ENCODE data around the gene ASCC3.

The ASCC3 gene

GRCh38 chr6:100484474-100484873 is 396.7 kb downstream of the ASCC3 start:
- no peak for DNase-seq

- DNase-seq: no peak
These were observed 398.4 kb downstream of the ASCC3 start for GRCh38 chr6:100482698-100483097.

- no peak for DNase-seq
These were observed 401.7 kb downstream of the ASCC3 start for GRCh38 chr6:100479179-100480035.

GRCh38 chr6:100475554-100476320 is 405.4 kb downstream of the ASCC3 start:
- DNase-seq: no peak

- DNase-seq: no peak
These were observed 407.9 kb downstream of the ASCC3 start for GRCh38 chr6:100473182-100473581.

- DNase-seq: no peak
These were observed 408.5 kb downstream of the ASCC3 start for GRCh38 chr6:100472674-100473073.

DNA sequence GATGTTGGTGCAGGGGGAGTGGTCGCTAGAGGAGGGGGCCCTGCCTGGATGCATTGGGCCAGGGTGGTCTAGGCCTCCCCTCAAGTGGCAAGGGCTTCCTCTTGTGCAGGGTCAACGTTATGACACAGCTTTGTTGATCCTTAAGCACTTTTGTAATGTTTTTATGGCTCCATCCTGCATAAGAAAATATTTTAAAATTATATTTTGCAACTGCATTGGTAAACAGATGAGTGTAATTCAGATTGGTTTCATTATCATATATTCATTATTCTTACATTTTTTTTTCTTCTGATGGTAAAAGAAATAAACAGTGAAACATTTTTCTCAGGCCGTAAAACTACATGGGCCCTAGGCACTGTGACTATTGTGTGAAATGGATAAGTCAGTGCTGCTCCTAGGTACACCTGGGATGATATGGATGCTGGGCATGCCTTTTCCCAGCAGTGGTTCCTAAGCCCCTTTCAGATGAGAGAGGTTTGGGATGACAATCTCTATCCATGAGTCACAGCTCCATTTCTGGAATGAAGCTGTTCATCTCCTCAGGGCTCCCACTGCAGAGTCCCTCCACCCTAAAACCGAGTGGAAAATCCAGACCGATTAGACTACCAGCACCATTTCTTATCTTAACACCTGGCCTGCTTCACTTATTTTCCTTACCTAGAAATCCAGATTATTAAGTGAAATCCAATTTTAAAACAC is 410.6 kb downstream of the ASCC3 start:
- no peak for DNase-seq

DNA sequence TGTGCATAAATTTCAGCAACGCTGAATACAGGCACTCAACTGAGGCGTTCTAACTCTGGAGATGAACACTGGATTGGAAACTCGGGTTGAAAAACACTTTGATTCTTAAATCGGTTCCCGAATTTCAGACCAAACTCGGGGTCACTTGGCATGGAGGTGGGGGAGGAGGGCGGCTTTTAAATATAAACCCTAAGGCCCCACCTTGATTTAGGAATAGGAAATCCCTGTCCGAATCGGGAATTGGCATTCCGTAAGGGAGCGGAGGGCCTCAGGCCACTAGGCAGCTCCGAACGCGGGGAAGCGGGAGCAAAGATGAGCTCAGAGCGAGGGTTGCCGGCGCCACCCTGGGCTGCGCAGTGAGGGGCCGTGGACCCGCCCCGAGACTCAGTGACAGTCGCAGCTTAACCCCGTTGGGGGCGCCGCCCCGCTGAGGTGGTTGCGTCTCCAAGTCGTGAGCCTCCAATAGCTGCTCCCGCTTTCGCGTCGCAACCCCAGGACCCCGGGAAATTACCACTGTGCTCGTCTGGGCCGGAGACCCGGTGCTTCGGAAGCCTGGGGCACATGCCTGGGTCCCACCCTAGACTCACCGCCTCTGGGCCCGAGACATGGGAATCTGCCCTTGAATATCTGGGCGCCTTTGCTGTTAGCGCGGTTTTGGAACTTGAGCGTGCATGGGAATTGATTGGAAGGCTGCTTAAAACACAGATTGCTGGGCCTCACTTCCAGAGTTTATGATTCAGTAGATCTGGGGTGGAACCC is 411.8 kb downstream of the ASCC3 start:
- DNase-seq: no peak

DNA sequence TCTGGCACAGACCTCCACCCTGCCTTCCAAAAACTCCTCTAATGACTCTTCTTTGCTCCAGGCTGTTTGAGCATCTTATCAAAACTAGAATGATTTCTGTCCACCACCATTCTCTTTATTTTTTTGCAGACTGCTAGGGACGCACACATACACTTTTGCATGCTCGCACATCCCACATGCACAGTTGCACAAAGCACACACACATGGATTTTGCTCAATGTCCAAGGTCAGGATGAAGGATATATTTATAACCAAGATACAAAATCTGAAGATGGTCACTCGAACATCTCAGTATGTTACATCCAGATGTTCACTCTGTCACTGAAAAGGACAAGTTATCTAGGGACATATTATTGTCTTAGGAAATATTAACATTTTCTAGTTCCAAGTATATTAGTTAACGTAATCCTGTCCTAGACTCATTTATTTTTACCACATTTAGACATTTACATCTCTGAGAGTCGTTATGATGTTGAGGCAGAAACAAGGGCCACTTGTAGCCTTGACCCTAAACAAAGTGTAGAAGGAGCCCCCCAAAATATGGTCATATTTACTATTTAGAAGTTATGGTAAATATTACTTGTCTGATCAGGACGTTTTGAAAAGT is 413.0 kb downstream of the ASCC3 start:
- DNase-seq: no peak

DNA sequence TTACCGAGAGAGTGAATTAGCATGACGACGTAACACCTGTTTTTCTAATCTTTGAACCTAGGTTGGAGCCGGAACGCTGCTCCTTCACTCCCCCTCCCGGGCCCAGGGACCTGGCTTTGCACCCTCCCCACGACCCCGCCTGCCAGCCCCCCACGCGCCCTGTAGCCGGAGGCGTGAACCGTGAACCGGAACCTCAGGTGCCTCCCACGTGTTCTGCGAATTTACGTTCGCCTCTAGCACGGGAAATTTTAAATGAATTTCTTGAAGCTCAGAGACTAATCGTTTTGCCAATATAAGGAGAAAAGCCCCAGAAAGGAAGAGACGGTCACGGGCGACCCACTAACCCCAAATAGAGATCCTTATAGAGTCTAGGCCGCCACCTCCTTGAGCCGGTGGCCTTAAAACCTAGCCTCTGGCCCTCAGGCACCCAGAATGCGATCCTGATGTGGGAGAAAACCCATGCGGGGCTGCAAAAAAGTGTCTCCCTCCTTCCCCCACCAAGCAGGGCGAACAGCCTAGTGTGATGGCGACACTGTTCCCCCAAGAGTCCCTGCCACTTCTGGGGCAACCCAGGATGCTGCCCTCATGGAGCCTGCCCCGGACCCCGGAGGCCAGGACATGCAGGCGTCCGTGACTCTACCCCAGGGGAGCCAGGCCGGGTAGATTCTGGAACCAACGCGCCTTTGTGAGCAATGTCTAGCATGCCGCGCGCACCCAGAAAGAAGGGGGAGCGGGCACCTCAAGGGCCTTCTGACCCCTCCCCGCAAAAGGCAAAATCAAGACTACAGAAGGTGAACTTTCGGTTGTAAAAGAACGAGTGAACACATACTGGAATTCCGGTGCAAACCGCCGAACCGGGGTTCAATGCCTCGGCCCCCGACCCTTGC is 413.8 kb downstream of the ASCC3 start:
- DNase-seq: no peak

GRCh38 chr6:100466410-100467128 is 414.6 kb downstream of the ASCC3 start:
- DNase-seq: no peak

DNA sequence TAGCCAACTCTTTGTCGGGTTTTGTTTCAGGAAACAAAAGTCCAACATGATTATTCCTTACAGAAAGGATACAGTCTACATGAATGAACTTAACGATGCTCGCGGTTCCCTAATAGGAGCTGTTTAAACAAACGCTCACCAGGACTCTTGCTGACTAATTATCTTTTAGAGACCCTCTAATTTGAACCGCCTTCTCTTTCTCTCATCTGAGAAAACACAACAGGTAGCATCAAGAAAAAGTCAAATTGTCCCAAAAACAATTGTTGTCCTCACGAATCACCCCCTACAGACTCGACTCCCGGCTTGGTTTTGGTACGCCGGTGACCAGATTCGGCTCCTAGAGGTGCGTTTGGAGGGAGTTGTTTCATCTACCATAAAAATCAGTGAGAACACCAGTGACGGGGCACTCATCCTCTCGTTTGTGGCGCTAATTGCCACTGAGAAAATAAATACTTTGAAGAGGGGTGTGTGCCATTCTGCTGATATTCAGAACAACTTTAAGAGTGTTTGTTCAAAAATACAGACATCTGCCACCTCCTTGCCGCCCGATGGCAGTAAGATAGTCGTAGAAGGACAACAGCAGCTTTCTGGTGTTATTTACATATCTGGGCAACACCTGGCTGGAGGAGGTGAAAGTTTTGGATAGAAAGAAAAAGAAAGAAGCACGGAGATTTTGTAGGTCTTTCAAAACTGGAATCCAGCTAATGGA is 415.3 kb downstream of the ASCC3 start:
- no peak for DNase-seq

GRCh38 chr6:100464903-100465700 is 416.0 kb downstream of the ASCC3 start, which contains the start of gene SIM1:
Gene SIM1, minus strand, starts transcription at chr6:100464921. Its CDS starts 1,453 bp downstream, at chr6:100463468.
- peak; percentile 46 for DNase-seq

DNA sequence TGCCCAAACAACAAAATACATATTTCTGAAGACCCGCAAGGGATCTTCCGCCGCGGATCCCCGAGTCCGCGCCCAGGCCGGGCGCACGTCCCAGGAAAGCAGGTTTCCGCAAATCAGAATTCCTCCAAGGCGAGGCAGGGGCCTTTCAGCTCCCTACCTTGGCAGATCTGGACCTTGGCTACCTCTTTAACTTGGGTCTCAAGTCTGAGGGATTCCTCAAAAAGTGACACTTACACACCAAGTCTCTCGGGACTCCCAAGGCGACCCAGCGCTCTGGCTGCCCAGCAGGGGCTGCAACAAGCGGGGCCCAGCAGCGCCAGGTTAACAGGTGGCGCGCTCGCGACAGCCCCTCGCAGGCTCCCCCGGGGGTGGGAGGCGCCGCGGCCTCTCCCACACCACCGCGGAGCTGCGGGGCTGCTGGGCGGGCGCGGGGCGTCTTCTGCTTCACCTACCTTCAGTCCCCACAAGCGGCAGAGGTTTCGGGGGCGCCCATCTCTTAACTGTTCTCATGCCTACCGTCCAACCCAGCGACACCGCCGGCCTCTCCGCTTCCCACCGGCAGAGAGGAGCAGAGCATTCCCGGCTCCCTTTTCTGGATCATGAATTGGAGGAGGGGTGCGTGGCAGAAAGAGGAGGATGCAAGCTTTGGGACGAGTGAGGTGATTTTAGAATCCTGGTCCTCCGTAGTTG is 416.8 kb downstream of the ASCC3 start:
- DNase-seq: no peak

DNA sequence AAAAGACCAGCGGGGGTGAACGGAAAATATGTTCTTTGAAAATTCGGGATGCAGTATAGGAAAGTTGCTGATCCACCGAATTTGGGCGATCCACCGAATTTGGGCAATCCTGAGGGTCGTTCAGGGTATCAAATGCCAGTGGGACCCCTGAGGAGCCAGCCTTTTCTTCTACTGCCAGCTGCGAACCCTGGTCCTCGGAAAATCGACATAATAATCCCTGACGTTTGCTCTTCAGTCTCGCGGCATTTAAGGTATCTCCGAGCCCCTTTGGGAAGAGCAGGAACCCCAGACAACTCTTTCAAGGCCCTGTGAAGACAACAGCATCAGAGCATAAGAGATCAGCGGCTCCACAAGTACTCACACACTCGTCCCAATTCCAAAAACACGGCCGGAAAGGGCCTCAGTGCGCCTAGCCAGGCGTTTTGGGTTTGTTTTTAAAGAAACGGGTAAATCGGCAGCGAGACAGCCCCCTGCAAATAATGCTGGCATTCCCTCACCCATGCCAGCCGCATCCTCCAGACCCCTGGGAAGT is 417.4 kb downstream of the ASCC3 start:
- no peak for DNase-seq

DNA sequence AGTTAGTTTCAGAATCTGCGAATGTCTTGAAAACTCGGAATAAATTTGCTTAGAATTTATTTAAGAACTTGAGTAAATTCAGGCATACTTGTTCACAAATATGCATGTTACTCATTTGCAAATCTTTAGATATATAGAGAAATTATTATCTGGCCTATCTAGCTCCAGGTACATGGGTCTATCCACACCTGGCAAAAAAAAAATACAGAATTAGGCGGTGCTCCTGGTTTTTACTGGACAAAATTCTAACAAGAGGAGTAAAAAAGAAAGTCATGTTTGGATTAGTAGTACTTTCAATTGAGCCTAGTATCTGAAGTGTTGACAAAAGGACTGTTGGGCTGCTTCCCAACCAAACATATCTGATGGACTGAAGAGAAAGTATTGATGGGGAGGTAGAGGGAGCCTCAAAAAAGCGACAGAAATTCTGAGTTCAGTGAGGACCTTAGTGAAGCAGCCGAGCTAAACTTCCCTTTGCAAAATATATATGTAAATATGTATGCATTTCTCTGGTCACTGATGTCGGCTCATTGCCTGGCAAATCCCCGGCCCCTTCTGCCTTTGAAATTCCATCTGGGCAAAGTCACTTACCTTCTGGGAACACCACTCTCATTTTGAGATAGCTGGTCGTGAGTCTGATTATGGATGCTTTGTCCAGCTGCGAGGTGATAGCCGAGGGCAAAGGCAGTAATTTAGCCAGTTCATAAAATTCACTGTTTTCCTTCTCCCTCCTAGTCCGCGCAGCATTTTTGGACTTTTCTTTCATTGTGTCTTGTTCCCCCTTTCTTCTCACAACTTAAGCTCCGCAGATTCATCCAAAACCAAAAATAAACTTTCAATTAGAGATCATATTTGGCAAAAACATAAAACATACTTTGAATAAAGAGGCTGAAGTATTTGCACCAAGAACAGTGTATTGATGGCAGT is 418.2 kb downstream of the ASCC3 start:
- DNase-seq: no peak
